Pons (tissue), 1 donor: ENCODE data around the gene TRIM23.

Experiments
- DNase-seq: peaks from one replicate; pipeline ENCODE4 v3.0.0-alpha.2; 2016; ENCODE audit warnings: low spot score

TRIM23 gene

DNA sequence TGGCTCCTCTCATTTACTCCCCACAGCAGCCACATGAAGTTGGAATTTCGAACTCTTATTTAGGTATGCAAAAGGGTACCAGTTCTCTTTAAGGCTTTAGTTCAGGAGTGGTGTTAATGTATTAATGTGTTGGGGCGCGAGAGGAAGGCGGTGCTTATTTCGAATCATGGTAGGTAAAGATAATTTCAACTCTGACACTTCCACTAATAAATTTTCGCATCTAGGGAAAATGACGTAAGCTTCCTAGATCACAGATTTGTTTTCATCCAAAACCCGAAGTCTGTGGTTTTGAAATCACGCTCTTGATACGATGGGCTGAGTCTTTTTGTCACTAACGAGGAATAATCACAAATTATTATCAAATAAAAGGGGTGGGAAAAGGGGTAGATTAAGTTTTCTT lies 60.4 kb downstream of the TRIM23 start:
- no peak for DNase-seq

DNA sequence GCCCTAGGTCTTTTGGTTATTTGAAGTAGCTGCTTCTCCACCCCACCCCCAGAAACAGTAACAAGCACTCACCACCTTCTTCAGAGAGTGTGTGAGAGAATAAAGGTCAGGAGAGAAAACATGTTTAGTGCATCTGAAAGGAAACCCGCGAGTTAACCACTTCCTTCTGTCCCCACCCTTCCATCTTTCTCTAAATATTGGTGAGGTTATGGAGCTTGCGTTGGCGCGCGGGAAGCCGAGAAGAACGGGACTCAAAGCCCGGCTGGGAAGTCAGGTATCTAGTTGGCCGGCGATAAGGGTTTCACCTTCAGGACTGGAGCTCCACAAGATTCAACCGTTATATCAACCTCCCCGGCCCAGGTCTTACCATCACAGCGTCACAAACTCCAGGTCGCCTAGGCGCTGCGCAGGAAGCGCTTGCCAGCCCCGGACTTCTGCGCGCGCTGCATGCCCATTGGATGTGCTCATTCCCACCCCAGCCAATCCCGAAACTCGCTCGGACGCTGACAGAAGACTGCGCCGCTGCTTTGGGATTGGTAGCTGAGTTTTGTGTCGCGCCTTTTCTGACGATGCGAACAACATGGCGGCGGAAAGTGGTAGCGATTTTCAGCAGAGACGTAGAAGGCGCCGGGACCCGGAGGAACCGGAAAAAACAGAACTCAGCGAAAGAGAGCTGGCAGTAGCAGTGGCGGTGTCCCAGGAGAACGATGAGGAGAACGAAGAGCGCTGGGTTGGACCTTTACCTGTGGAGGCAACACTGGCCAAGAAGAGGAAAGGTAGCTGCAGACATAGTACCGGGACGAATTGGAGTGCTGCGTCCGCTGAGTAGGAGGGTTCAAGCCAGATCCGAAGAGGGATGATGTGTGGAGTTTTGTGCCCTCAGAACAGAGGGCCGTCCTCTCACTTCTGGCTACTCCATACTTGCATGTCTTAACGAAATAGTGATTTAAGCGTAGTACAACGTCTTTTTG lies 61.1 kb downstream of the TRIM23 start, which contains the start of the genes CENPK and PPWD1:
TSS of gene CENPK (minus strand) at position 438 of the 971 bp plus-strand sequence. CDS start 8,261 bp downstream, outside the sequence.
TSS of gene PPWD1 (plus strand) at position 566 of the 971 bp plus-strand sequence. CDS start at position 581, 15 bp downstream.
- DNase-seq = peak; percentile 91

DNA sequence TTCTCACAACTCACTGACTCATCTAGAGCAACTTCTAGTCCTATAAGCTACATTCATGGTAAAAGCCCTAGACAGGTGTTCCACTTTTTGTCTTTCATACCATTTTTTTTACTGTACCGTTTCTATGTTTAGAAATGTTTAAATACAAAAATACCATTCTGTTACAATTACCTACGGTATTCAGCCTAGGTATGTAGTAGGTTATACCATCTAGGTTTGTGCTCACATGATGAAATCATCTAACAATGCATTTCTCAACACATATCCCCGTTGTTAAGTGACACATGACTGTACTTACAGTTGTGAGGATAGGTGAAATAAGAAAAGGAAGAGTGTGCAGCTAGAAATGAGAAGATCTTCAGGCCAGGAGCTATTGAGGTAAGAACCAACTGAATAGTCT lies 67.4 kb downstream of the TRIM23 start:
- DNase-seq = no peak

DNA sequence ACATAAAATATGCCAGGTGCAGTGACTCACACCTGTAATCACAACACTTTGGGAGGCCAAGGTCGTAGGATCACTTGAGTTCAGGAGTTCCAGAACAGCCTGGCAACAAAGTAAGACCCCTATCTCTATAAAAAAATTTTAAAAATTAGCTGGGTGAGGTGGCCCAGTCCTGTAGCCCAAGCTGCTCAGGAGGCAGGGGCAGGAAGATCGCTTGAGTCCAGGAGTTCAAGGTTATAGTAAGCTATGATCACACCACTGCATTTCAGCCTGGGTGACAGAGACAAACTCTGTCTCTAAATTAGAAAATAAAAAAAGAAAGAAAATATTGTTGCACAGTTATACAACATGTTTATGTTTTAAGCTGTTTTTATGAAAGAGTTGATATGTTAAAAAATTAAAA lies 68.0 kb downstream of the TRIM23 start:
- DNase-seq = no peak

DNA sequence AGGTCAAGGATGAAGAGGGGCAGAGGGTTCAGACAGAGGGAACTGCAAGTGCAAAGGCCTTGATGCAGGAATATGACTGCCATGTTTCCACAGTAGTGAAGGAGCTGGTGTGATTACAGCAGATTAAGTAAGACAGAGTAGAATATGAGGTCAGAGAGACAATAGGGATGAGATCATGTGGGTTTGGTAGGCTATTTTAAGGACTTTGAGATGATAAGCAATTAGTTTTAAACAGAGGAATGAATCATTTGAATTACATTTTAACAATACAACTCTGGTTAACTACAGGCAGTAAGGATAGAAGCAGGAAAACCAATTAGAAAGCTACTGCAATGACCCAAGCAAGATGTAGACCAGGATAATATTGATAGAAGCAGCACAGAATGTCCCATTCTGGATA lies 68.8 kb downstream of the TRIM23 start:
- DNase-seq = no peak

DNA sequence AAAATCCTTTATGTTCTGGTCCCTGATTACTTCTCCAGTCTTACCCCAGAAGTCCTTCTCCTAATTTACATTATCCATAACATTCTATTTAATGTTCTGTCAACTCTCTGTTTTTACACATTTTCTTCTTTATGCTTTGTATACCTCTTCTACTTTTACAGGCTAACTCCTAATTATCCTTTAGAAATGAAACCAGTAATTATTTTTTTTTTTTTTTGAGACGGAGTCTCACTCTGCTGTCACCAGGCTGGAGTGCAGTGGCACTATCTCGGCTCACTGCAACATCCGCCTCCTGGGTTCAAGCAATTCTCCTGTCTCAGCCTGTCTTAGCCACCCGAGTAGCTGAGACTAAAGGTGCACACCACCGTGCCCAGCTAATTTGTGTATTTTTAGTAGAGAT lies 70.2 kb downstream of the TRIM23 start:
- no peak for DNase-seq

DNA sequence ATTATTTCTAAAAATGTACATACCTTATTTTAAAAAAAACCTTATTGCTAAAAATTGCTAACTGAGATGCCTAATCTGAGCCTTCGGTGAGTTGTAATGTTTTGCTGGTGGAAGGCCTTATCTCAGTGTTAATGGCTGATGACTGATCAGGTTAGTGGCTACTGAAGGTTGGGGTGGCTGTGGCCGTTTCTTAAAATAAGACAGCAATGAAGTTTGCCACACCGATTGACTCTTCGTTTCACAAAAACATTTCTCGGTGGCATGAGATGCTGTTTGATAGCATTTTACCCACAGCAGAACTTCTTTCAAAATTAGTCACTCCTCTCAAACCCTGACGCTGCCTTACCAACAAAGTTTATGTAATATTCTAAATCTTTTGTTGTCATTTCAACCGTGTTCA lies 75.9 kb downstream of the TRIM23 start:
- no peak for DNase-seq

DNA sequence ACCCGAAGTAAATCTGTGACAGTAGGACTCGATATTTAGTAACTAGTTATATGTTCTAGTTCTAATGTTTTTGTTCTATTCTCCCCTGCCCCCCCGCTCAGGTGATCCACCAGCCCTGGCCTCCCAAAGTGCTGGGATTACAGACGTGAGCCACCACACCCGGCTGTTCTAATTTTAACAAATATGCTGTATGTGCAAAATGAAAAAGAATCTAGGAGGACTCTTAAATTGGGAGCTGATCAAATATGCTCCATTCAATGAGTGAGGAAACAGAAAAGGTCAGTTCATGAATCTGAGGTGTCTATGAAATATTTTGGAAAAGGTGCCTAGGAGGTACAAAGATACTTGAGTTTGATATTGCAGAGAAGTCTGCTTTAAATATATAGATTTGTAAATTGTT lies 78.0 kb downstream of the TRIM23 start:
- DNase-seq = no peak

DNA sequence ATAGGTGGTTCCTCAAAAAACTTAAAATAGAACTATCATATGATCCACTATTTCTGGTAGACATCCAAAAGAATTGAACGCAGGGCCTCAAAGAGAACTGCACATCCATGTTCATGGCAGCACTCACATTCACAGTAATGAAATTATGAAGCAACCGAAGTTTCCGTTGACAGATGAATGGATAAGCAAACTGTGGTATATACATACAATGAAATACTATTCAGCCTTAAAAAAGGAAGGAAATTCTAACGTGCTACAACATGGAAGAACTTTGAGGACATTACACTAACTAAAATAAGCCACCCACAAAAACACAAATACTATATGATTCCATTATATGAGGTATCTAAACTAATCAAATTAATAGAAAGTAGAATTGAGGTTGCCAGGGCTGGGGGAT lies 79.7 kb downstream of the TRIM23 start:
- DNase-seq = no peak

DNA sequence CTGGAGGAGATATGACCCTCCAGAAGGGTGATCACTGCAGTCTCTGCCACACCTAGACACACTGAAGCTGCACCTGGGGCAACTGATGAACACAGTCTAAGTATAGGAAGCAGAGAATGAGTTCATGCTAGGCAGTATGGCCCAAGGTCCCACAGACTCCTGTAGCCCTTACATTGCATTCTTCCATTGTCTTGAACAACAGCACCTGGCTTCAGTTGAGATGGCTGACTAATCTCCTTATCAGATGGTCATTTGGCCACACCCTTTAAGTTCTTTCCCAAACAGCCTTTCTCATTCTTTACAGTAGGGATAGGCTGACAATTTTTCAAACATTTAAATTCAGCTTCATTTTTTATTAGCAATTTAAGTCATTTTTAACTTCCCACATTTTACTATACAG lies 84.3 kb downstream of the TRIM23 start:
- no peak for DNase-seq
